GM23338 (cell line): ENCODE measurements around the gene DUS3L. TPM values are rescaled to one million over a fixed set of nuclear protein-coding genes. Genes with fewer than 3 reads are reported as not detected.

Experiments
- ATAC-seq: fragments of 200-7000 bp; cut with Tn5 transposase; 3 replicates; pipeline ENCODE4 v1.9.1; 2020
- DNase-seq: peaks from one replicate; pipeline ENCODE4 v3.0.0-alpha.2; 2015; ENCODE audit warnings: low spot score
- H2AFZ ChIP-seq: fragments of 200-600 bp; sonication (generic); 2 replicates; pipeline ENCODE4 v1.8.0; 2016; ENCODE audit warnings: antibody characterized with exemption, mild to moderate bottlenecking, moderate library complexity
- H3F3A ChIP-seq: fragments of 200-600 bp; sonication (generic); replicated peaks from 2 replicates; pipeline ENCODE4 v1.8.0; 2017; ENCODE audit warnings: antibody characterized with exemption, mixed run types, low read depth
- H3K27ac ChIP-seq: fragments of 200-600 bp; sonication (generic); 2 replicates; pipeline ENCODE4 v1.6.1; 2016; ENCODE audit warnings: low read depth
- H3K27me3 ChIP-seq: fragments of 200-600 bp; sonication (generic); 2 replicates; pipeline ENCODE4 v1.8.0; 2016; ENCODE audit warnings: mild to moderate bottlenecking, mixed run types, moderate library complexity; ENCODE audit not compliant: insufficient read depth
- H3K36me3 ChIP-seq: fragments of 200-600 bp; sonication (generic); 2 replicates; pipeline ENCODE4 v1.8.0; 2016; ENCODE audit warnings: mild to moderate bottlenecking; ENCODE audit not compliant: insufficient read depth
- H3K4me1 ChIP-seq: fragments of 200-600 bp; sonication (generic); 2 replicates; pipeline ENCODE4 v1.8.0; 2016; ENCODE audit warnings: mild to moderate bottlenecking, moderate library complexity; ENCODE audit not compliant: insufficient read depth
- H3K4me2 ChIP-seq: fragments of 200-600 bp; sonication (generic); 2 replicates; pipeline ENCODE4 v1.7.1; 2017; ENCODE audit warnings: mixed run types
- H3K4me3 ChIP-seq: fragments of 200-600 bp; sonication (generic); 2 replicates; pipeline ENCODE4 v1.6.1; 2016; ENCODE audit warnings: mixed run types
- H3K79me2 ChIP-seq: fragments of 200-600 bp; sonication (generic); replicated peaks from 2 replicates; pipeline ENCODE4 v1.8.0; 2017; ENCODE audit warnings: mild to moderate bottlenecking; ENCODE audit not compliant: insufficient read depth
- H3K9me2 ChIP-seq: fragments of 200-600 bp; sonication (generic); 2 replicates; pipeline ENCODE4 v1.8.0; 2017; ENCODE audit not compliant: insufficient read depth
- H4K20me1 ChIP-seq: fragments of 200-600 bp; sonication (generic); replicated peaks from 2 replicates; pipeline ENCODE4 v1.8.0; 2017; ENCODE audit warnings: mild to moderate bottlenecking; ENCODE audit not compliant: insufficient read depth
- H3K27ac Mint-ChIP-seq: 2 replicates; pipeline ENCODE4 v1.8.0; 2020; ENCODE audit warnings: inconsistent platforms, mild to moderate bottlenecking, moderate library complexity, mixed read lengths
- H3K27me3 Mint-ChIP-seq: 3 replicates; pipeline ENCODE4 v1.8.0; 2022; ENCODE audit warnings: low read depth, mild to moderate bottlenecking, moderate library complexity, mixed read lengths, inconsistent platforms; ENCODE audit not compliant: insufficient read depth, poor library complexity
- H3K36me3 Mint-ChIP-seq: 3 replicates; pipeline ENCODE4 v1.8.0; 2021; ENCODE audit warnings: low read depth, mild to moderate bottlenecking, inconsistent platforms, moderate library complexity, mixed read lengths
- H3K4me1 Mint-ChIP-seq: 3 replicates; pipeline ENCODE4 v1.8.0; 2020; ENCODE audit warnings: mild to moderate bottlenecking, inconsistent platforms, mixed read lengths
- H3K4me3 Mint-ChIP-seq: 3 replicates; pipeline ENCODE4 v1.8.0; 2021; ENCODE audit warnings: moderate library complexity, mild to moderate bottlenecking, inconsistent platforms, mixed read lengths
- H3K9me3 Mint-ChIP-seq: 3 replicates; pipeline ENCODE4 v1.8.0; 2020; ENCODE audit warnings: moderate library complexity, mild to moderate bottlenecking, inconsistent platforms, mixed read lengths
- CTCF ChIP-seq, 2 experiments: fragments of 200-600 bp in 1 of 2; sonication (generic) in 1 of 2; conservative IDR thresholded peaks; 2 replicates each; pipeline versions ENCODE4 v1.5.1 to v1.6.1; 2016 to 2017; ENCODE audit warnings: antibody characterized with exemption in 2 of 2, low read depth in 2 of 2, mild to moderate bottlenecking in 2 of 2, moderate library complexity in 1 of 2
- ETS1 ChIP-seq: IDR thresholded peaks from 2 replicates; pipeline ENCODE4 v1.6.1; 2016; ENCODE audit warnings: antibody characterized with exemption
- EZH2 ChIP-seq: fragments of 200-600 bp; sonication (generic); IDR thresholded peaks from one replicate; pipeline ENCODE4 v1.8.0; 2017; ENCODE audit warnings: antibody characterized with exemption, mild to moderate bottlenecking, low read depth; ENCODE audit not compliant: unreplicated experiment
- JUNB ChIP-seq: IDR thresholded peaks from one replicate; pipeline ENCODE4 v1.6.1; 2016; ENCODE audit warnings: antibody characterized with exemption; ENCODE audit not compliant: unreplicated experiment
- NANOG ChIP-seq: IDR thresholded peaks from 2 replicates; pipeline ENCODE4 v1.6.1; 2016; ENCODE audit warnings: antibody characterized with exemption, borderline replicate concordance
- STAT1 ChIP-seq: IDR thresholded peaks from one replicate; pipeline ENCODE4 v1.6.1; 2016; ENCODE audit warnings: antibody characterized with exemption; ENCODE audit not compliant: unreplicated experiment
- ZNF331 ChIP-seq: fragments of 250-450 bp; sonication (Bioruptor Pico); IDR thresholded peaks from 2 replicates; pipeline ENCODE4 v1.5.0; 2020; ENCODE audit warnings: low read depth, mild to moderate bottlenecking, moderate library complexity
- ZNF462 ChIP-seq: fragments of 250-450 bp; sonication (Bioruptor Pico); IDR thresholded peaks from 2 replicates; pipeline ENCODE4 v1.5.0; 2020; ENCODE audit warnings: mild to moderate bottlenecking, moderate library complexity
- polyA plus RNA-seq: library from polyadenylated mRNA; unstranded; fragments of >200 nt; fragmentation: Nextera tagmentation; extraction: Ambion mirVana; gene quantifications from 2 replicates; pipeline ENCODE4 v1.2.1, GENCODE V29; 2016
- total RNA-seq: library from RNA; depleted of rRNA; stranded (reverse); fragments of >200 nt; shearing (Covaris generic); gene quantifications from 2 replicates; pipeline ENCODE4 v1.2.3, GENCODE V29; 2014

Gene DUS3L
- total and polyA plus RNA-seq, 2 experiments from 2014 or later: 26.2 to 53.0 TPM

- TF ChIP-seq ZNF331 (CRISPR knock-in tag) (no peak), ETS1 (no peak), NANOG (no peak), STAT1 (no peak), ZNF462 (CRISPR knock-in tag) (no peak), JUNB (no peak), CTCF (conservative IDR thresholded peaks at IDR 0.05; ENCODE audit: low read depth in 2 of 2) (no peak), EZH2 (no peak)
- Histone ChIP-seq H3F3A (no peaks in the 10 kb centered on the region), H3K27me3 (peaks cover 15% of the 10 kb centered on the region), H2AFZ (no peak overlapping the region), H3K79me2 (no peaks in the 10 kb centered on the region), H3K9me2 (peaks cover 5% of the 10 kb centered on the region; the same call in 1 of the 2 replicates), H3K36me3 (no peaks in the 10 kb centered on the region), H3K4me1 (peaks cover 6% of the 10 kb centered on the region; the same call in 1 of the 2 replicates), H3K4me2 (no peak overlapping the region), H4K20me1 (no peaks in the 10 kb centered on the region; the same call in 1 of the 2 replicates), H3K4me3 (no peak overlapping the region), H3K27ac (no peak overlapping the region)
- DNase-seq (no peak), ATAC-seq (no peak)
- Mint-ChIP-seq H3K36me3 (peaks cover 2% of the 10 kb centered on the region; the same call in 2 of the 3 replicates), H3K4me3 (peak overlapping the region; percentile 4; the same call in 1 of the 3 replicates), H3K4me1 (peaks cover 21% of the 10 kb centered on the region), H3K9me3 (peaks cover 3% of the 10 kb centered on the region; the same call in 2 of the 3 replicates), H3K27me3 (peaks cover 39% of the 10 kb centered on the region), H3K27ac (no peak overlapping the region)
Observed at GRCh38 chr19:5806905-5807304, 15.9 kb upstream of the DUS3L start.
